CD4-positive, CD25-positive, alpha-beta regulatory T cell (primary cell): ENCODE results near the gene ANKS1B. TPM values are rescaled to one million over a fixed set of nuclear protein-coding genes. Genes with fewer than 3 reads are reported as not detected.
"Not testable (repeated sequence)": the region's sequence is repeated elsewhere in the genome, so short reads cannot be mapped to it uniquely, and the experiment has no call there.

Experiments
- ATAC-seq, 2 donors: fragments of 150-1000 bp; cut with Tn5 transposase; one replicate each; pipeline ENCODE4 v1.10.0; 2021; ENCODE audit warnings: low read depth in 2 of 2, moderate number of reproducible peaks in 2 of 2, moderate library complexity in 1 of 2
- DNase-seq, 3 donors: peaks; one replicate each; pipeline versions ENCODE4 v3.0.0 to v3.0.0-alpha.2; 2012 to 2022; ENCODE audit warnings: mixed read lengths in 1 of 3
- H3K27ac ChIP-seq: one replicate; pipeline ENCODE4 v1.7.0; 2013; ENCODE audit warnings: mild to moderate bottlenecking, low read length; ENCODE audit not compliant: insufficient read depth, poor library complexity, severe bottlenecking
- H3K27me3 ChIP-seq: one replicate; pipeline ENCODE4 v1.7.0; 2013; ENCODE audit warnings: low read length; ENCODE audit not compliant: control insufficient read depth, insufficient read depth
- H3K36me3 ChIP-seq: one replicate; pipeline ENCODE4 v1.7.0; 2013; ENCODE audit warnings: mild to moderate bottlenecking, low read length, moderate library complexity; ENCODE audit not compliant: control insufficient read depth, insufficient read depth
- H3K4me1 ChIP-seq: 2 replicates; pipeline ENCODE4 v1.7.0; 2013; ENCODE audit warnings: mild to moderate bottlenecking, low read length; ENCODE audit not compliant: insufficient read depth, control insufficient read depth, poor library complexity, severe bottlenecking
- H3K4me3 ChIP-seq: one replicate; pipeline ENCODE4 v1.7.0; 2013; ENCODE audit warnings: low read depth, mild to moderate bottlenecking, low read length, moderate library complexity
- H3K9me3 ChIP-seq, 2 experiments: 1 replicate in 1 of 2; 2 replicates in 1 of 2; pipeline ENCODE4 v1.7.0; 2013; ENCODE audit warnings: low read length in 2 of 2, mild to moderate bottlenecking in 1 of 2, moderate library complexity in 1 of 2; ENCODE audit not compliant: control insufficient read depth in 2 of 2
- H3K27ac Mint-ChIP-seq, 3 donors: one replicate each; pipeline ENCODE4 v1.8.0; 2020 to 2022; ENCODE audit warnings: mild to moderate bottlenecking in 3 of 3, mixed read lengths in 3 of 3, moderate library complexity in 2 of 3
- H3K27me3 Mint-ChIP-seq: one replicate; pipeline ENCODE4 v1.8.0; 2022; ENCODE audit warnings: mild to moderate bottlenecking, mixed read lengths
- H3K36me3 Mint-ChIP-seq: one replicate; pipeline ENCODE4 v1.8.0; 2020; ENCODE audit warnings: mixed read lengths
- H3K4me1 Mint-ChIP-seq, 4 donors: one replicate each; pipeline ENCODE4 v1.8.0; 2020 to 2022; ENCODE audit warnings: mixed read lengths in 4 of 4, mild to moderate bottlenecking in 1 of 4
- H3K4me3 Mint-ChIP-seq, 4 donors: one replicate each; pipeline ENCODE4 v1.8.0; 2020 to 2022; ENCODE audit warnings: mild to moderate bottlenecking in 4 of 4, mixed read lengths in 4 of 4, moderate library complexity in 3 of 4
- H3K9me3 Mint-ChIP-seq, 7 donors: one replicate each; pipeline ENCODE4 v1.8.0; 2020 to 2022; ENCODE audit warnings: mixed read lengths in 7 of 7, mild to moderate bottlenecking in 3 of 7, moderate library complexity in 2 of 7
- polyA plus RNA-seq, 4 donors: library from polyadenylated mRNA; unstranded; fragments of 300-500 nt; fragmentation: Illumina TruSeq; gene quantifications; one replicate each; pipeline ENCODE4 v1.2.3, GENCODE V29; 2021
- total RNA-seq: library from RNA; stranded (reverse); gene quantifications from one replicate; pipeline ENCODE4 v1.2.3, GENCODE V29; 2022

Gene ANKS1B
- total and polyA plus RNA-seq, 5 donors from 2014 or later, result 4.0 to 15.9 (median 9.5) TPM

GRCh38 chr12:98847242-98847641 lies 1137.5 kb downstream of the ANKS1B start:
- peaks cover 6% of the 10 kb centered on the region for H3K27me3 ChIP-seq
- no peaks in the 10 kb centered on the region for H3K9me3 ChIP-seq
- no peak overlapping the region for H3K4me3 Mint-ChIP-seq
- H3K27ac Mint-ChIP-seq, result no peak overlapping the region
- ATAC-seq (no peak), DNase-seq (no peak)
- H3K27me3 Mint-ChIP-seq, result peaks cover 27% of the 10 kb centered on the region
- no peaks in the 10 kb centered on the region for H3K4me1 Mint-ChIP-seq
- H3K4me3 ChIP-seq, result no peak overlapping the region
- H3K27ac ChIP-seq, result no peak overlapping the region
- no peaks in the 10 kb centered on the region for H3K4me1 ChIP-seq
- H3K36me3 ChIP-seq, result no peaks in the 10 kb centered on the region
- peaks cover 0 to 4% (median 0%) of the 10 kb centered on the region in 7 donors for H3K9me3 Mint-ChIP-seq
- peaks cover 4% of the 10 kb centered on the region for H3K36me3 Mint-ChIP-seq

GRCh38 chr12:98845957-98846356 lies 1138.8 kb downstream of the ANKS1B start:
- DNase-seq (no peak), ATAC-seq (no peak)
- H3K27me3 Mint-ChIP-seq, result peaks cover 22% of the 10 kb centered on the region
- Histone ChIP-seq H3K36me3 (no peaks in the 10 kb centered on the region), H3K27ac (no peak overlapping the region), H3K27me3 (peaks cover 4% of the 10 kb centered on the region), H3K4me3 (no peak overlapping the region), H3K4me1 (no peaks in the 10 kb centered on the region), H3K9me3 (no peaks in the 10 kb centered on the region)
- H3K9me3 Mint-ChIP-seq, result peaks cover 0 to under 1% (median 0%) of the 10 kb centered on the region in 7 donors
- H3K27ac Mint-ChIP-seq, result no peak overlapping the region
- no peak overlapping the region for H3K4me3 Mint-ChIP-seq
- no peaks in the 10 kb centered on the region for H3K4me1 Mint-ChIP-seq
- H3K36me3 Mint-ChIP-seq, result peaks cover under 1% of the 10 kb centered on the region

- Histone ChIP-seq H3K4me3 (no peak overlapping the region), H3K4me1 (no peaks in the 10 kb centered on the region), H3K36me3 (no peaks in the 10 kb centered on the region), H3K27me3 (peaks cover 8% of the 10 kb centered on the region), H3K9me3 (no peaks in the 10 kb centered on the region), H3K27ac (no peak overlapping the region)
- peaks cover 38% of the 10 kb centered on the region for H3K27me3 Mint-ChIP-seq
- no peaks in the 10 kb centered on the region for H3K36me3 Mint-ChIP-seq
- ATAC-seq (no peak), DNase-seq (no peak)
- no peak overlapping the region for H3K4me3 Mint-ChIP-seq
- peak overlapping the region in 1 of 3 donors; percentile 22 for H3K27ac Mint-ChIP-seq
- H3K9me3 Mint-ChIP-seq, result peaks cover 0 to 1% (median 0%) of the 10 kb centered on the region in 7 donors
- H3K4me1 Mint-ChIP-seq, result no peaks in the 10 kb centered on the region
Measured at GRCh38 chr12:98840325-98840724, 1144.4 kb downstream of the ANKS1B start.

- H3K9me3 Mint-ChIP-seq, result peaks cover 0 to 2% (median 0%) of the 10 kb centered on the region in 7 donors
- Histone ChIP-seq H3K27ac (no peak overlapping the region), H3K4me3 (no peak overlapping the region), H3K9me3 (no peaks in the 10 kb centered on the region), H3K27me3 (peaks cover 13% of the 10 kb centered on the region), H3K4me1 (no peaks in the 10 kb centered on the region), H3K36me3 (no peaks in the 10 kb centered on the region)
- H3K4me1 Mint-ChIP-seq, result no peaks in the 10 kb centered on the region
- no peak for ATAC-seq
- H3K4me3 Mint-ChIP-seq, result no peak overlapping the region
- no peaks in the 10 kb centered on the region for H3K36me3 Mint-ChIP-seq
- H3K27ac Mint-ChIP-seq, result no peak overlapping the region
- H3K27me3 Mint-ChIP-seq, result peaks cover 43% of the 10 kb centered on the region
- DNase-seq, result no peak
Measured at GRCh38 chr12:98838231-98838647, 1146.5 kb downstream of the ANKS1B start.

- H3K4me1 Mint-ChIP-seq, H3K27ac Mint-ChIP-seq, H3K4me1 ChIP-seq, H3K36me3 ChIP-seq, DNase-seq, H3K27ac ChIP-seq, ATAC-seq, H3K9me3 ChIP-seq, H3K36me3 Mint-ChIP-seq, H3K4me3 Mint-ChIP-seq, H3K4me3 ChIP-seq, H3K9me3 Mint-ChIP-seq: not testable (repeated sequence)
- peaks cover 35% of the 10 kb centered on the region for H3K27me3 Mint-ChIP-seq
- H3K27me3 ChIP-seq, result peaks cover 11% of the 10 kb centered on the region
Measured at GRCh38 chr12:98837134-98837752, 1147.5 kb downstream of the ANKS1B start.

GRCh38 chr12:98830657-98831056 lies 1154.1 kb downstream of the ANKS1B start:
- peaks cover 27% of the 10 kb centered on the region for H3K27me3 Mint-ChIP-seq
- DNase-seq (no peak), ATAC-seq (no peak)
- no peaks in the 10 kb centered on the region for H3K36me3 ChIP-seq
- no peaks in the 10 kb centered on the region for H3K36me3 Mint-ChIP-seq
- H3K27ac Mint-ChIP-seq, result no peak overlapping the region
- H3K27me3 ChIP-seq, result peaks cover 7% of the 10 kb centered on the region
- no peaks in the 10 kb centered on the region for H3K9me3 ChIP-seq
- no peaks in the 10 kb centered on the region for H3K4me1 ChIP-seq
- H3K27ac ChIP-seq, result no peak overlapping the region
- H3K9me3 Mint-ChIP-seq, result peaks cover 0 to 8% (median 0%) of the 10 kb centered on the region in 7 donors
- no peak overlapping the region for H3K4me3 Mint-ChIP-seq
- H3K4me1 Mint-ChIP-seq, result no peaks in the 10 kb centered on the region
- no peak overlapping the region for H3K4me3 ChIP-seq

GRCh38 chr12:98828802-98829600 lies 1155.7 kb downstream of the ANKS1B start:
- Mint-ChIP-seq H3K27ac (no peak overlapping the region), H3K4me3 (no peak overlapping the region), H3K36me3 (no peaks in the 10 kb centered on the region), H3K9me3 (peaks cover 0 to 8% (median 0%) of the 10 kb centered on the region in 7 donors), H3K4me1 (no peaks in the 10 kb centered on the region), H3K27me3 (peaks cover 32% of the 10 kb centered on the region)
- Histone ChIP-seq H3K4me1 (no peaks in the 10 kb centered on the region), H3K27ac (no peak overlapping the region), H3K27me3 (no peaks in the 10 kb centered on the region), H3K36me3 (no peaks in the 10 kb centered on the region), H3K9me3 (no peaks in the 10 kb centered on the region), H3K4me3 (no peak overlapping the region)
- DNase-seq, result no peak
- no peak for ATAC-seq
